CD4-positive, alpha-beta T cell (primary cell): Measurements from ENCODE around the gene ANKRD42. TPM values are rescaled to one million over a fixed set of nuclear protein-coding genes. Genes with fewer than 3 reads are reported as not detected.

ENCODE experiments used
- ATAC-seq: fragments of 200-7000 bp; cut with Tn5 transposase; one replicate; pipeline ENCODE4 v1.10.0; 2022; ENCODE audit warnings: mild to moderate bottlenecking; ENCODE audit not compliant: poor library complexity
- CTCF ChIA-PET: fragments of 350-600 bp; sonication (Branson Sonifier 250); formaldehyde crosslinking; loops from one replicate; lab custom pipeline; 2021; ENCODE audit warnings: antibody characterized with exemption, inconsistent platforms; lab: Charles Lee
- POLR2A ChIA-PET: fragments of 350-600 bp; sonication (Branson Sonifier 250); formaldehyde crosslinking; loops from one replicate; lab custom pipeline; 2021; ENCODE audit warnings: antibody characterized with exemption, inconsistent platforms; lab: Charles Lee
- DNase-seq, 14 experiments: peaks; one replicate each; pipeline ENCODE4 v3.0.0-alpha.2; 2013 to 2020; ENCODE audit warnings: mixed read lengths in 2 of 14
- H3K27ac ChIP-seq, 2 donors: one replicate each; pipeline versions ENCODE4 v1.5.1 to v1.7.0; 2013; ENCODE audit warnings: low read length in 2 of 2, low read depth in 1 of 2, mild to moderate bottlenecking in 1 of 2
- H3K27me3 ChIP-seq, 2 experiments: 1 replicate in 1 of 2; 2 replicates in 1 of 2; pipeline versions ENCODE4 v1.6.1 to v1.7.0; 2013; ENCODE audit warnings: low read length in 2 of 2, control low read depth in 1 of 2, mild to moderate bottlenecking in 1 of 2, moderate library complexity in 1 of 2; ENCODE audit not compliant: insufficient read depth in 2 of 2, control insufficient read depth in 1 of 2
- H3K36me3 ChIP-seq: one replicate; pipeline ENCODE4 v1.6.1; 2013; ENCODE audit warnings: low read length, control low read depth; ENCODE audit not compliant: insufficient read depth
- H3K4me1 ChIP-seq: one replicate; pipeline ENCODE4 v1.6.1; 2013; ENCODE audit warnings: low read length, control low read depth; ENCODE audit not compliant: insufficient read depth
- H3K4me3 ChIP-seq: one replicate; pipeline ENCODE4 v1.5.1; 2013; ENCODE audit warnings: mild to moderate bottlenecking, low read length, moderate library complexity
- H3K9me3 ChIP-seq, 2 experiments: 1 replicate in 1 of 2; 2 replicates in 1 of 2; pipeline versions ENCODE4 v1.6.1 to v1.7.0; 2013; ENCODE audit warnings: low read length in 2 of 2, mild to moderate bottlenecking in 2 of 2, control low read depth in 1 of 2, moderate library complexity in 1 of 2; ENCODE audit not compliant: control insufficient read depth in 1 of 2, insufficient read depth in 1 of 2
- H3K27ac Mint-ChIP-seq: one replicate; pipeline ENCODE4 v1.8.0; 2020; ENCODE audit warnings: mixed read lengths
- H3K27me3 Mint-ChIP-seq: one replicate; pipeline ENCODE4 v1.8.0; 2021; ENCODE audit warnings: mixed read lengths
- H3K36me3 Mint-ChIP-seq: one replicate; pipeline ENCODE4 v1.8.0; 2021; ENCODE audit warnings: low read depth, mixed read lengths
- H3K4me1 Mint-ChIP-seq: one replicate; pipeline ENCODE4 v1.8.0; 2021; ENCODE audit warnings: low read depth, mixed read lengths
- H3K4me3 Mint-ChIP-seq: one replicate; pipeline ENCODE4 v1.8.0; 2020; ENCODE audit warnings: mild to moderate bottlenecking, mixed read lengths
- H3K9me3 Mint-ChIP-seq: one replicate; pipeline ENCODE4 v1.8.0; 2020; ENCODE audit warnings: mixed read lengths
- intact Hi-C, 2 experiments: fragments of 100-400 bp; cut with DNase I in 1 of 2; cut with micrococcal nuclease in 1 of 2; formaldehyde crosslinking; loops; one replicate each; pipeline versions ENCODE4 v1.15.1 to v1.9.0; 2023 to 2025; cut with DNase I, micrococcal nuclease
- total RNA-seq, 174 experiments: library from RNA in 2 of 174; stranded (reverse) in 2 of 174; gene quantifications; one replicate each; pipeline ENCODE4 v1.2.3 and lab custom pipeline; 2021 to 2026
- TF ChIP-seq, protein P1 (sequence below): fragments of 200-600 bp; IDR thresholded peaks from one replicate; pipeline ENCODE4 v1.8.0; 2022; ENCODE audit warnings: antibody characterized with exemption, mild to moderate bottlenecking

The ANKRD42 gene
- total RNA-seq, 2 experiments from 2014 or later = 8.6 to 10.0 TPM

DNA sequence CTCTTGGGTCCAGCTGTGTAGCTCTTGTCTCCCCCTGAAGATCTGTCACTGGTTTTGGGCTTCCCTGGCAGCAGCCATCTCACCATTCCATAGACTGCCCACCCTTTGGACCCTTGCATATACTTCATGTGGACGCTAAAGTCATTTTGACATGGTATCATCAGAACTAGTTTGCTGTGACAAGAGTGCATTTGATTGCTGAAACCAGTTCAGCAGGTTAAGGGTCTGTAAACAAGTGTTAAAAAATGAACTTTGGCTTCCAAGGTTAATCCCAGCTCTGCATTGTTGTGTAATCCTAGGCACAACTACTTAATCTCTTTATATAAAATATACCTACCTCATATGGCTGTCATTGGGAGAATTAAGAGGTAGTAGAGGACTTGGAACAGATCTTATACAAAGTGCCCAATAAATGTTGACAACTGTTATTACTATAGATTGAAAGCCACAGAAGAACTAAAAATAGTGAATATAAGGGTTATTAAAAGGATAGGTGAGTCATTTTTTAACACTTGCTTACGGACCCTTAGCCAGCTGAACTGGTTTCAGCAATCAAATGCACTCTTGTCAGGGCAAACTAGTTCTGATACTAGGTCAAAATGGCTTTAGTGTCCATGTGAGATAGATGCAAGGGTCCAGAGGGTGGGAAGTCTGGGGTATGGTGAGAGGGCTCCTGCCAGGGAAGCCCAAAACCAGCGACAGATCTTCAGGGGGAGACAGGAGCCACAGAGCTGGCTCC, 63.3 kb downstream of the ANKRD42 start:
- Mint-ChIP-seq H3K4me1 (no peaks in the 10 kb centered on the region), H3K27me3 (no peaks in the 10 kb centered on the region), H3K36me3 (peaks cover 40% of the 10 kb centered on the region), H3K4me3 (no peak overlapping the region), H3K9me3 (no peaks in the 10 kb centered on the region), H3K27ac (no peak overlapping the region)
- TF ChIP-seq, protein P1, sequence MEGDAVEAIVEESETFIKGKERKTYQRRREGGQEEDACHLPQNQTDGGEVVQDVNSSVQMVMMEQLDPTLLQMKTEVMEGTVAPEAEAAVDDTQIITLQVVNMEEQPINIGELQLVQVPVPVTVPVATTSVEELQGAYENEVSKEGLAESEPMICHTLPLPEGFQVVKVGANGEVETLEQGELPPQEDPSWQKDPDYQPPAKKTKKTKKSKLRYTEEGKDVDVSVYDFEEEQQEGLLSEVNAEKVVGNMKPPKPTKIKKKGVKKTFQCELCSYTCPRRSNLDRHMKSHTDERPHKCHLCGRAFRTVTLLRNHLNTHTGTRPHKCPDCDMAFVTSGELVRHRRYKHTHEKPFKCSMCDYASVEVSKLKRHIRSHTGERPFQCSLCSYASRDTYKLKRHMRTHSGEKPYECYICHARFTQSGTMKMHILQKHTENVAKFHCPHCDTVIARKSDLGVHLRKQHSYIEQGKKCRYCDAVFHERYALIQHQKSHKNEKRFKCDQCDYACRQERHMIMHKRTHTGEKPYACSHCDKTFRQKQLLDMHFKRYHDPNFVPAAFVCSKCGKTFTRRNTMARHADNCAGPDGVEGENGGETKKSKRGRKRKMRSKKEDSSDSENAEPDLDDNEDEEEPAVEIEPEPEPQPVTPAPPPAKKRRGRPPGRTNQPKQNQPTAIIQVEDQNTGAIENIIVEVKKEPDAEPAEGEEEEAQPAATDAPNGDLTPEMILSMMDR = no peak
- Histone ChIP-seq H3K27ac (no peak overlapping the region), H3K27me3 (no peaks in the 10 kb centered on the region), H3K4me1 (no peaks in the 10 kb centered on the region), H3K4me3 (no peak overlapping the region), H3K9me3 (no peaks in the 10 kb centered on the region), H3K36me3 (peaks cover 46% of the 10 kb centered on the region)
- ChIA-PET CTCF (no interaction called here), POLR2A (interaction anchor here (0.6 kb wide), 1 partner anchor 92 kb away, joined by 3 read pairs; no protein-coding TSS in a partner anchor)
- DNase-seq = no peak
- ATAC-seq = no peak
- intact Hi-C loops = no loop called here

DNA sequence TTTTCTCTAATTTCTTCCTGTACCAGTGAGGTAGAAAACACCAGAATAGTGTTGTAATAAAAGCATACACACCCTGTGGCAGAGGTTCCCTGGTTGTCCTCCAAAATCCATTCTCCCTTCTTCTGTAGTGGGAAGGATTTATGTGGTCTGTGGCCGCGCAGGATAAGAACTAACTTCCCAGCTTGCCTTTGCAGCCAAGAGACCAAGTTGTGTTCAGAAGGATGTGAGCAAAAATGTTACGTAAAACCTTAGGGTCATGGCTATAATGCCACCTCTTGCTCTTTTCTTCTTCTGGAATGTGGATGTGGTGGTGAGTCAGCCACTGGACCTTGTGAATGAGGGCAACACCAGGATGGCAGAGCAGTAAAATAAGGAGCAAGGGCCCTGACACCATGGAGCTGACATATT, 64.3 kb downstream of the ANKRD42 start:
- Histone ChIP-seq H3K4me1 (no peaks in the 10 kb centered on the region), H3K27me3 (no peaks in the 10 kb centered on the region), H3K4me3 (no peak overlapping the region), H3K36me3 (peaks cover 53% of the 10 kb centered on the region), H3K27ac (no peak overlapping the region), H3K9me3 (no peaks in the 10 kb centered on the region)
- ATAC-seq = no peak
- Mint-ChIP-seq H3K4me1 (no peaks in the 10 kb centered on the region), H3K9me3 (no peaks in the 10 kb centered on the region), H3K36me3 (peaks cover 46% of the 10 kb centered on the region), H3K27ac (no peak overlapping the region), H3K27me3 (no peaks in the 10 kb centered on the region), H3K4me3 (no peak overlapping the region)
- TF ChIP-seq, protein P1 = no peak
- CTCF ChIA-PET = interaction anchor here (1.3 kb wide), 1 partner anchor 8 kb away, joined by 5 read pairs; no protein-coding TSS in a partner anchor
- POLR2A ChIA-PET = interaction anchor here (1.7 kb wide), 1 partner anchor 357 kb away, joined by 5 read pairs; the partner anchor contains the start of gene PRCP
- intact Hi-C loops = no loop called here
- no peak for DNase-seq

DNA sequence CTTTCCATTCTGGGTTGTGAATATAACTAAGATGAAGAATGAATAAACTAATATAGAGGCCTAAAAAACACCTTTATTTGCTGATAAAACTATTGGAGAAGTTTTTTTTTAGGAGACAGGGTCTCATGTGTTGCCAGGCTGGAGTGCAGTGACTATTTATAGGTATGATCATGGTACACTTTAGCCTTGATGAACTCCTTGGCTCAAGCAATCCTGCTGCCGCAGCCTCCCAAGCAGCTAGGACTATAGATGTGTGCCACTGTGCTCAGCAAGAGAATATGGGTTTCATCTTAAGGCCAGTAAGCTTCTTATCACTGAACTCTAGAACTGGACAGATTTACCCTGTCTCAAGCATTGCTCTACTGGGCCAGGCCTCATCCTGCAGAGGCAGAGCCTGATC, 66.0 kb downstream of the ANKRD42 start:
- Histone ChIP-seq H3K36me3 (peaks cover 69% of the 10 kb centered on the region), H3K27ac (no peak overlapping the region), H3K9me3 (no peaks in the 10 kb centered on the region), H3K4me3 (no peak overlapping the region), H3K27me3 (no peaks in the 10 kb centered on the region), H3K4me1 (no peaks in the 10 kb centered on the region)
- POLR2A ChIA-PET = no interaction called here
- peaks cover 64% of the 10 kb centered on the region for H3K36me3 Mint-ChIP-seq
- no peak overlapping the region for H3K4me3 Mint-ChIP-seq
- no peaks in the 10 kb centered on the region for H3K27me3 Mint-ChIP-seq
- no peak overlapping the region for H3K27ac Mint-ChIP-seq
- ATAC-seq = no peak
- TF ChIP-seq, protein P1 = no peak
- CTCF ChIA-PET = no interaction called here
- no peak for DNase-seq
- no peaks in the 10 kb centered on the region for H3K4me1 Mint-ChIP-seq
- no peaks in the 10 kb centered on the region for H3K9me3 Mint-ChIP-seq
- intact Hi-C loops = no loop called here
